GM21528 (cell line): ENCODE measurements around the gene DISC1.
"Not testable (repeated sequence)": the region's sequence is repeated elsewhere in the genome, so short reads cannot be mapped to it uniquely, and the experiment has no call there.

Experiments
- ATAC-seq: cut with Tn5 transposase; IDR thresholded peaks from one replicate; pipeline ENCODE4 v1.9.1; 2021; ENCODE audit warnings: mild to moderate bottlenecking, moderate library complexity; ENCODE audit not compliant: unreplicated experiment, low FRiP score

Gene DISC1

GRCh38 chr1:231940701-231941100 lies 314.1 kb downstream of the DISC1 start:
- no peak for ATAC-seq

GRCh38 chr1:231943084-231943483 lies 316.5 kb downstream of the DISC1 start:
- ATAC-seq: no peak

GRCh38 chr1:231948102-231948501 lies 321.5 kb downstream of the DISC1 start:
- not testable (repeated sequence) for ATAC-seq

- no peak for ATAC-seq
Observed at GRCh38 chr1:231949277-231950091, 322.9 kb downstream of the DISC1 start.

GRCh38 chr1:231950331-231951128 lies 323.9 kb downstream of the DISC1 start:
- ATAC-seq: no peak

GRCh38 chr1:231951374-231951773 lies 324.8 kb downstream of the DISC1 start:
- ATAC-seq: no peak

GRCh38 chr1:231952154-231952553 lies 325.6 kb downstream of the DISC1 start:
- ATAC-seq: no peak

GRCh38 chr1:231953660-231954059 lies 327.1 kb downstream of the DISC1 start:
- ATAC-seq: no peak

GRCh38 chr1:231954751-231955150 lies 328.2 kb downstream of the DISC1 start:
- no peak for ATAC-seq

GRCh38 chr1:231957359-231957758 lies 330.8 kb downstream of the DISC1 start:
- no peak for ATAC-seq

- no peak for ATAC-seq
Observed at GRCh38 chr1:231958448-231958847, 331.9 kb downstream of the DISC1 start.

GRCh38 chr1:231959225-231959884 lies 332.8 kb downstream of the DISC1 start:
- no peak for ATAC-seq

GRCh38 chr1:231961801-231962200 lies 335.2 kb downstream of the DISC1 start:
- ATAC-seq: not testable (repeated sequence)

GRCh38 chr1:231962636-231963035 lies 336.0 kb downstream of the DISC1 start:
- no peak for ATAC-seq

- ATAC-seq: no peak
Observed at GRCh38 chr1:231964241-231964640, 337.7 kb downstream of the DISC1 start.

- ATAC-seq: no peak
Observed at GRCh38 chr1:231964961-231965360, 338.4 kb downstream of the DISC1 start.

GRCh38 chr1:231965615-231966014 lies 339.0 kb downstream of the DISC1 start:
- no peak for ATAC-seq

GRCh38 chr1:231966983-231967382 lies 340.4 kb downstream of the DISC1 start:
- no peak for ATAC-seq

- no peak for ATAC-seq
Observed at GRCh38 chr1:231969076-231969475, 342.5 kb downstream of the DISC1 start.

- not testable (repeated sequence) for ATAC-seq
Observed at GRCh38 chr1:231969761-231970160, 343.2 kb downstream of the DISC1 start.

- ATAC-seq: no peak
Observed at GRCh38 chr1:231970684-231971083, 344.1 kb downstream of the DISC1 start.
